Liver (tissue), 9 donors: ENCODE results near the gene STX1A. TPM values are rescaled to one million over a fixed set of nuclear protein-coding genes. Genes with fewer than 3 reads are reported as not detected.

Experiments
- DNase-seq: peaks from one replicate; pipeline ENCODE4 v3.0.0-alpha.2; 2017; ENCODE audit warnings: low spot score
- H3K27ac ChIP-seq, 2 donors: one replicate each; pipeline ENCODE4 v1.7.0; 2013; ENCODE audit warnings: inconsistent platforms in 2 of 2, low read length in 2 of 2, control low read depth in 1 of 2, low read depth in 1 of 2, mild to moderate bottlenecking in 1 of 2
- H3K27me3 ChIP-seq, 4 donors: one replicate each; pipeline versions ENCODE4 v1.6.1 to v1.7.0; 2013; ENCODE audit warnings: low read length in 3 of 4, inconsistent platforms in 1 of 4, mild to moderate bottlenecking in 1 of 4, moderate library complexity in 1 of 4; ENCODE audit not compliant: control insufficient read depth in 4 of 4, insufficient read depth in 4 of 4
- H3K36me3 ChIP-seq, 4 donors: one replicate each; pipeline versions ENCODE4 v1.6.1 to v1.7.0; 2013; ENCODE audit warnings: low read length in 3 of 4, mild to moderate bottlenecking in 3 of 4, low read depth in 1 of 4, moderate library complexity in 1 of 4; ENCODE audit not compliant: control insufficient read depth in 4 of 4, insufficient read depth in 3 of 4
- H3K4me1 ChIP-seq, 4 donors: one replicate each; pipeline versions ENCODE4 v1.6.1 to v1.7.0; 2013; ENCODE audit warnings: low read length in 3 of 4, mild to moderate bottlenecking in 3 of 4, moderate library complexity in 1 of 4; ENCODE audit not compliant: control insufficient read depth in 4 of 4, insufficient read depth in 4 of 4
- H3K4me3 ChIP-seq, 3 donors: one replicate each; pipeline versions ENCODE4 v1.6.1 to v1.7.0; 2013; ENCODE audit warnings: low read length in 3 of 3, control low read depth in 1 of 3, low read depth in 1 of 3, mild to moderate bottlenecking in 1 of 3
- H3K9ac ChIP-seq, 2 donors: one replicate each; pipeline ENCODE4 v1.7.0; 2013; ENCODE audit warnings: low read length in 2 of 2, mild to moderate bottlenecking in 2 of 2, moderate library complexity in 2 of 2, control low read depth in 1 of 2, low read depth in 1 of 2
- H3K9me3 ChIP-seq, 4 donors: one replicate each; pipeline versions ENCODE4 v1.6.1 to v1.7.0; 2013; ENCODE audit warnings: low read length in 3 of 4; ENCODE audit not compliant: control insufficient read depth in 4 of 4
- ATF3 ChIP-seq: IDR thresholded peaks from 2 replicates; pipeline ENCODE4 v1.6.1; 2016; ENCODE audit warnings: antibody characterized with exemption
- EGR1 ChIP-seq, 2 donors: IDR thresholded peaks; 2 replicates each; pipeline ENCODE4 v1.6.1; 2016 to 2018; ENCODE audit warnings: antibody characterized with exemption in 2 of 2, low read depth in 2 of 2
- FOXA1 ChIP-seq: IDR thresholded peaks from 2 replicates; pipeline ENCODE4 v1.6.1; 2016; ENCODE audit warnings: antibody characterized with exemption
- FOXA2 ChIP-seq: IDR thresholded peaks from 2 replicates; pipeline ENCODE4 v1.6.1; 2016; ENCODE audit warnings: antibody characterized with exemption
- GABPA ChIP-seq, 2 donors: IDR thresholded peaks in 1 of 2; conservative IDR thresholded peaks in 1 of 2; 2 replicates each; pipeline ENCODE4 v1.6.1; 2016; ENCODE audit warnings: antibody characterized with exemption in 2 of 2, mild to moderate bottlenecking in 1 of 2, moderate library complexity in 1 of 2
- HNF4A ChIP-seq, 2 donors: conservative IDR thresholded peaks; 2 replicates each; pipeline ENCODE4 v1.6.1; 2016; ENCODE audit warnings: antibody characterized with exemption in 2 of 2, mild to moderate bottlenecking in 2 of 2
- JUND ChIP-seq, 2 donors: IDR thresholded peaks; 2 replicates each; pipeline ENCODE4 v1.6.1; 2016; ENCODE audit warnings: antibody characterized with exemption in 2 of 2
- NR2F2 ChIP-seq: IDR thresholded peaks from 2 replicates; pipeline ENCODE4 v1.6.1; 2016; ENCODE audit warnings: antibody characterized with exemption
- RAD21 ChIP-seq, 2 donors: IDR thresholded peaks; 2 replicates each; pipeline ENCODE4 v1.6.1; 2016; ENCODE audit warnings: antibody characterized with exemption in 2 of 2, mild to moderate bottlenecking in 2 of 2
- RXRA ChIP-seq, 2 donors: IDR thresholded peaks; 2 replicates each; pipeline ENCODE4 v1.6.1; 2017 to 2018; ENCODE audit warnings: antibody characterized with exemption in 2 of 2, mild to moderate bottlenecking in 1 of 2
- SP1 ChIP-seq: IDR thresholded peaks from 2 replicates; pipeline ENCODE4 v1.6.1; 2018; ENCODE audit warnings: antibody characterized with exemption, mild to moderate bottlenecking
- TAF1 ChIP-seq: conservative IDR thresholded peaks from 2 replicates; pipeline ENCODE4 v1.6.1; 2016; ENCODE audit warnings: antibody characterized with exemption, mild to moderate bottlenecking
- YY1 ChIP-seq: IDR thresholded peaks from 2 replicates; pipeline ENCODE4 v1.6.1; 2016; ENCODE audit warnings: antibody characterized with exemption, mild to moderate bottlenecking
- WGBS: extraction: QIAGEN DNeasy Blood & Tissue Kit; methylation state at CpG from one replicate; pipeline ENCODE4 v1.1.7; 2013; 5-methylcytosine and 5-hydroxymethylcytosine counted together
- polyA plus RNA-seq, 2 donors: library from polyadenylated mRNA; stranded (reverse) in 1 of 2; unstranded in 1 of 2; fragments of 200-250 nt in 1 of 2; fragments of >200 nt in 1 of 2; fragmentation: Nextera tagmentation in 1 of 2; extraction: Ambion mirVana in 1 of 2; gene quantifications; one replicate each; pipeline versions ENCODE4 v1.2.1 to v1.2.3, GENCODE V29; 2013 to 2015
- total RNA-seq, 2 donors: library from RNA; depleted of rRNA; stranded (reverse); fragments of >200 nt; gene quantifications; one replicate each; pipeline ENCODE4 v1.2.3, GENCODE V29; 2014
- TF ChIP-seq, protein P1 (sequence below): fragments of 150-350 bp; IDR thresholded peaks from 2 replicates; pipeline ENCODE4 v1.5.1; 2017; ENCODE audit warnings: improper control_type of control experiment, low read depth, low read length; ENCODE audit not compliant: missing input control
- TF ChIP-seq, protein P2 (sequence below): IDR thresholded peaks from 2 replicates; pipeline ENCODE4 v1.6.1; 2016; ENCODE audit warnings: antibody characterized with exemption, mild to moderate bottlenecking
- TF ChIP-seq, protein P3 (sequence below): IDR thresholded peaks from 2 replicates; pipeline ENCODE4 v1.6.1; 2016; ENCODE audit warnings: antibody characterized with exemption
- TF ChIP-seq, protein P4 (sequence below): IDR thresholded peaks from 2 replicates; pipeline ENCODE4 v1.6.1; 2016; ENCODE audit warnings: antibody characterized with exemption
- donor health status: healthy.
- donor health status: healthy.
- donor health status: healthy.
- donor health status: healthy.
- donor health status: healthy.

Gene STX1A
- total and polyA plus RNA-seq, 4 donors = 0.49 to 1.9 (median 1.1) TPM

DNA sequence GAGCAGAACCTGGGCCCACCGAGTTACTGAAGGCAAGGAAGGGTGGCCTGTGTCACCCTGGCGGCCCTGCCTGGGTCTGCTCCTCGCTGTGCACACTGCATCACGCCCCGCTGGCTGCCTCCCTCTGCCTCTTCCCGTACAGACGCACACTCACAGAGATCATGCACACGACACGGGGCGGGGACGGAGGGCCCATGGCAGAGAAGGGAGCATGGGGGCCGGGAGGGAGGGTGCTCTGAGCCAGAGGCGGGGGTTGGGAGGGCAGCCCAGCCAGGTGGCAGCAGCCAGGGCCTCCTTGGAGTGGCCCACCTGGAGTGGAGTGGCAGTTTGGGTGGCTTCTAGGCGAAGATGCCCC is 19.4 kb downstream of the STX1A start:
- Histone ChIP-seq H3K9ac (no peak overlapping the region), H3K27ac (no peak overlapping the region), H3K4me1 (no peaks in the 10 kb centered on the region), H3K27me3 (no peaks in the 10 kb centered on the region), H3K9me3 (no peaks in the 10 kb centered on the region), H3K36me3 (peaks cover 6 to 45% (median 13%) of the 10 kb centered on the region in 4 donors), H3K4me3 (no peak overlapping the region)
- TF ChIP-seq TAF1 (no peak), EGR1 (IDR thresholded peaks at IDR 0.05; ENCODE audit: low read depth in 2 of 2) (no peak), YY1 (no peak), HNF4A (conservative IDR thresholded peaks at IDR 0.05) (no peak), FOXA2 (no peak), JUND (IDR thresholded peaks at IDR 0.05) (no peak), GABPA (IDR thresholded peaks at IDR 0.05 in 1 of 2, conservative IDR thresholded peaks at IDR 0.05 in 1 of 2) (no peak), FOXA1 (no peak), ATF3 (no peak), RXRA (IDR thresholded peaks at IDR 0.05) (no peak)
- TF ChIP-seq, protein P1, sequence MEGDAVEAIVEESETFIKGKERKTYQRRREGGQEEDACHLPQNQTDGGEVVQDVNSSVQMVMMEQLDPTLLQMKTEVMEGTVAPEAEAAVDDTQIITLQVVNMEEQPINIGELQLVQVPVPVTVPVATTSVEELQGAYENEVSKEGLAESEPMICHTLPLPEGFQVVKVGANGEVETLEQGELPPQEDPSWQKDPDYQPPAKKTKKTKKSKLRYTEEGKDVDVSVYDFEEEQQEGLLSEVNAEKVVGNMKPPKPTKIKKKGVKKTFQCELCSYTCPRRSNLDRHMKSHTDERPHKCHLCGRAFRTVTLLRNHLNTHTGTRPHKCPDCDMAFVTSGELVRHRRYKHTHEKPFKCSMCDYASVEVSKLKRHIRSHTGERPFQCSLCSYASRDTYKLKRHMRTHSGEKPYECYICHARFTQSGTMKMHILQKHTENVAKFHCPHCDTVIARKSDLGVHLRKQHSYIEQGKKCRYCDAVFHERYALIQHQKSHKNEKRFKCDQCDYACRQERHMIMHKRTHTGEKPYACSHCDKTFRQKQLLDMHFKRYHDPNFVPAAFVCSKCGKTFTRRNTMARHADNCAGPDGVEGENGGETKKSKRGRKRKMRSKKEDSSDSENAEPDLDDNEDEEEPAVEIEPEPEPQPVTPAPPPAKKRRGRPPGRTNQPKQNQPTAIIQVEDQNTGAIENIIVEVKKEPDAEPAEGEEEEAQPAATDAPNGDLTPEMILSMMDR = no peak
- TF ChIP-seq, protein P2, sequence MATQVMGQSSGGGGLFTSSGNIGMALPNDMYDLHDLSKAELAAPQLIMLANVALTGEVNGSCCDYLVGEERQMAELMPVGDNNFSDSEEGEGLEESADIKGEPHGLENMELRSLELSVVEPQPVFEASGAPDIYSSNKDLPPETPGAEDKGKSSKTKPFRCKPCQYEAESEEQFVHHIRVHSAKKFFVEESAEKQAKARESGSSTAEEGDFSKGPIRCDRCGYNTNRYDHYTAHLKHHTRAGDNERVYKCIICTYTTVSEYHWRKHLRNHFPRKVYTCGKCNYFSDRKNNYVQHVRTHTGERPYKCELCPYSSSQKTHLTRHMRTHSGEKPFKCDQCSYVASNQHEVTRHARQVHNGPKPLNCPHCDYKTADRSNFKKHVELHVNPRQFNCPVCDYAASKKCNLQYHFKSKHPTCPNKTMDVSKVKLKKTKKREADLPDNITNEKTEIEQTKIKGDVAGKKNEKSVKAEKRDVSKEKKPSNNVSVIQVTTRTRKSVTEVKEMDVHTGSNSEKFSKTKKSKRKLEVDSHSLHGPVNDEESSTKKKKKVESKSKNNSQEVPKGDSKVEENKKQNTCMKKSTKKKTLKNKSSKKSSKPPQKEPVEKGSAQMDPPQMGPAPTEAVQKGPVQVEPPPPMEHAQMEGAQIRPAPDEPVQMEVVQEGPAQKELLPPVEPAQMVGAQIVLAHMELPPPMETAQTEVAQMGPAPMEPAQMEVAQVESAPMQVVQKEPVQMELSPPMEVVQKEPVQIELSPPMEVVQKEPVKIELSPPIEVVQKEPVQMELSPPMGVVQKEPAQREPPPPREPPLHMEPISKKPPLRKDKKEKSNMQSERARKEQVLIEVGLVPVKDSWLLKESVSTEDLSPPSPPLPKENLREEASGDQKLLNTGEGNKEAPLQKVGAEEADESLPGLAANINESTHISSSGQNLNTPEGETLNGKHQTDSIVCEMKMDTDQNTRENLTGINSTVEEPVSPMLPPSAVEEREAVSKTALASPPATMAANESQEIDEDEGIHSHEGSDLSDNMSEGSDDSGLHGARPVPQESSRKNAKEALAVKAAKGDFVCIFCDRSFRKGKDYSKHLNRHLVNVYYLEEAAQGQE = no peak
- TF ChIP-seq, protein P3, sequence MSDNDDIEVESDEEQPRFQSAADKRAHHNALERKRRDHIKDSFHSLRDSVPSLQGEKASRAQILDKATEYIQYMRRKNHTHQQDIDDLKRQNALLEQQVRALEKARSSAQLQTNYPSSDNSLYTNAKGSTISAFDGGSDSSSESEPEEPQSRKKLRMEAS = no peak
- WGBS = 93% methylated on average over 14 of the region's 14 CpGs
- no peak for DNase-seq

DNA sequence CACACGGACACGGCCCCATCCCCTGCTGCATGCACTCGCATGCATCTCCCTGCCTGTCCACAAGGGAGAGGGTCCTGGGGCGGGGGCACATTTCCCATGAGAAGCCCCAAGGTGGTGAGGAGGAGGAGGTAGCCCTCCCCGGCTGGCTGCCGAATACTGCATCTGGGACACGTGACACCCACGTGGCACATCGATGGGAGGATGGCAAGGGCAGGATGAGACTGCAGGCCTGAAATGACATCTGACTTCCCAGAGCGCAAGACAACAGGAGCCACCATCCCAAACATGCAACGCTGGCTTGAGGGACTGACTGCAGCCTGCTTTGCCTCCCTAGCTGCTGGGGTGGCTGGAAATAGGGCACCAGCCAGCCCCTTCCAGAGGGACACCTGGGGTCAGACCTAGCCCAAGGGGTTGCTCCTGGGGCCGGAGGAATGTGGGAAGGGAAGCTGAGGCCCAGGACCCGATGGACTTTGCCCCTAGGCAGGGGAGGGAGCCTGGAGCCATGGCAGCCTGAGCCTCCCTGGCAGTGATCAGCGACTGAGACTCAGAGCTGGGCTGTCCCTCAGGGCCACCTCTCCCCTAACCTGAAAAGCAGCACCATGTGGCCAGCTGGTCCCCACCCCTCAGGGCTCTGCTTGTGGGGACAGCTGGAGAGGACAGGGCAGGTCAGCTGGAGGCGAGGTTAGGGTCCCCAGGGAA is 19.9 kb downstream of the STX1A start:
- TF ChIP-seq GABPA (IDR thresholded peaks at IDR 0.05 in 1 of 2, conservative IDR thresholded peaks at IDR 0.05 in 1 of 2) (no peak), RAD21 (IDR thresholded peaks at IDR 0.05) (no peak), FOXA1 (no peak), SP1 (no peak), NR2F2 (no peak), YY1 (no peak), RXRA (IDR thresholded peaks at IDR 0.05) (no peak), EGR1 (IDR thresholded peaks at IDR 0.05; ENCODE audit: low read depth in 2 of 2) (no peak), TAF1 (no peak), HNF4A (conservative IDR thresholded peaks at IDR 0.05) (no peak)
- TF ChIP-seq, protein P1 = no peak
- TF ChIP-seq, protein P3 = no peak
- TF ChIP-seq, protein P4, sequence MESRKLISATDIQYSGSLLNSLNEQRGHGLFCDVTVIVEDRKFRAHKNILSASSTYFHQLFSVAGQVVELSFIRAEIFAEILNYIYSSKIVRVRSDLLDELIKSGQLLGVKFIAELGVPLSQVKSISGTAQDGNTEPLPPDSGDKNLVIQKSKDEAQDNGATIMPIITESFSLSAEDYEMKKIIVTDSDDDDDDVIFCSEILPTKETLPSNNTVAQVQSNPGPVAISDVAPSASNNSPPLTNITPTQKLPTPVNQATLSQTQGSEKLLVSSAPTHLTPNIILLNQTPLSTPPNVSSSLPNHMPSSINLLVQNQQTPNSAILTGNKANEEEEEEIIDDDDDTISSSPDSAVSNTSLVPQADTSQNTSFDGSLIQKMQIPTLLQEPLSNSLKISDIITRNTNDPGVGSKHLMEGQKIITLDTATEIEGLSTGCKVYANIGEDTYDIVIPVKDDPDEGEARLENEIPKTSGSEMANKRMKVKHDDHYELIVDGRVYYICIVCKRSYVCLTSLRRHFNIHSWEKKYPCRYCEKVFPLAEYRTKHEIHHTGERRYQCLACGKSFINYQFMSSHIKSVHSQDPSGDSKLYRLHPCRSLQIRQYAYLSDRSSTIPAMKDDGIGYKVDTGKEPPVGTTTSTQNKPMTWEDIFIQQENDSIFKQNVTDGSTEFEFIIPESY = no peak
- DNase-seq = no peak
- H3K4me3 ChIP-seq = no peak overlapping the region
- H3K9ac ChIP-seq = no peak overlapping the region
- no peak overlapping the region for H3K27ac ChIP-seq
- no peaks in the 10 kb centered on the region for H3K27me3 ChIP-seq
- 86% methylated on average over 15 of the region's 15 CpGs for WGBS
- no peaks in the 10 kb centered on the region for H3K4me1 ChIP-seq
- H3K36me3 ChIP-seq = peaks cover 6 to 50% (median 17%) of the 10 kb centered on the region in 4 donors
- no peaks in the 10 kb centered on the region for H3K9me3 ChIP-seq
